Measurements from ENCODE around the gene PPP3CA. TPM values are rescaled to one million over a fixed set of nuclear protein-coding genes. Genes with fewer than 3 reads are reported as not detected.
"Not testable (repeated sequence)": the region's sequence is repeated elsewhere in the genome, so short reads cannot be mapped to it uniquely, and the experiment has no call there.

Gene PPP3CA
- total and polyA plus RNA-seq, 7 experiments from 2014 or later, result 2.9 to 30.9 (median 16.9) TPM

DNA sequence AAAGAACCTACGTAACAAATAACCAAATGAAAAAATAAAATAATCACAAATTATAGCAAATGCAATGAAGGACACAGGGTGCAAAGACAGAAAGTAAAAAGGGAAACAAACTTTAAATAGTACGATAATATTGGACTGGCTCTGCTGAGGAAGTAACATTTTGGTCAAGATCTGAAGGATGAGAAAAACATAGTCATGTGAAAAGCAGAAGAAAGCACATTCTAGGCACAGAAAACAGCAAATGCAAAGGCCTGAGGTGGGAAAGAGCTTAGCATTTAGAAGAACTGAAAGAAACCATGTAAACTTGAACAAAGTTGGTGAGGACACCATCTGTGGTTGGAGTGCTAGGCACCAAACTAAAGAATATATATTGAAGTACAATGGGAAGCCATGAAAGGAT is 111.2 kb downstream of the PPP3CA start:
- no peaks in the 10 kb centered on the region for H3K36me3 Mint-ChIP-seq
- H3K27me3 Mint-ChIP-seq, result peaks cover 0 to 3% (median 0%) of the 10 kb centered on the region in 5 donors
- ChIA-PET CTCF (no interaction called here), POLR2A (no interaction called here)
- H3K27ac Mint-ChIP-seq, result no peak overlapping the region
- no peaks in the 10 kb centered on the region for H3K9me3 ChIP-seq (ENCODE audit: control insufficient read depth in 2 of 3, low read length in 3 of 3)
- no peak overlapping the region for H3K27ac ChIP-seq (ENCODE audit: low read depth, low read length)
- peaks cover 3 to 30% (median 16%) of the 10 kb centered on the region in 7 donors for H3K4me1 Mint-ChIP-seq
- no peak for DNase-seq
- H3K36me3 ChIP-seq (ENCODE audit: control insufficient read depth in 2 of 3, insufficient read depth in 3 of 3, low read length in 3 of 3), result no peaks in the 10 kb centered on the region
- H3K4me3 ChIP-seq (ENCODE audit: low read length), result no peak overlapping the region
- H3K9me3 Mint-ChIP-seq, result no peaks in the 10 kb centered on the region
- peak; percentile 34 for ATAC-seq
- no peaks in the 10 kb centered on the region for H3K27me3 ChIP-seq (ENCODE audit: control insufficient read depth in 2 of 2, insufficient read depth in 2 of 2, low read length in 2 of 2)
- H3K4me3 Mint-ChIP-seq, result no peak overlapping the region
- intact Hi-C loops (cut with micrococcal nuclease), result no loop called here
- H3K4me1 ChIP-seq (ENCODE audit: control insufficient read depth in 2 of 2, insufficient read depth in 2 of 2, low read length in 2 of 2), result no peaks in the 10 kb centered on the region

DNA sequence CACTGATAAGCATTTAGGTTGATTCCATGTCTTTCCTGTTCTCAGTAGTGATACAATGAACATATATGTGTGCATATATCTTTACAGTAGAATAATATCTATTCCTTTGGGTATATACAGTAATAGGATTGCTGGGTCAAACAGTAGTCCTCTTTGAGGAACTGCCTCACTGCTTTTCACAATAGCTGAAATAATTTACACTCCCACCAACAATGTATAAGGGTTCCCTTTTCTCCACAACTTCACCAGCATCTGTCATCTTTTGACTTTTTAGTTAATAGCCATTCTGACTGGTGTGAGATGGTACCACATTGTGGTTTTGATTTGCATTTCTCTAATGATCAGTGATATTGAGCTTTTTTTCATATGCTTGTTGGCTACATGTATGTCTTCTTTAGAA is 113.2 kb downstream of the PPP3CA start:
- H3K4me1 ChIP-seq (ENCODE audit: control insufficient read depth in 2 of 2, insufficient read depth in 2 of 2, low read length in 2 of 2); CTCF ChIA-PET: not testable (repeated sequence)

DNA sequence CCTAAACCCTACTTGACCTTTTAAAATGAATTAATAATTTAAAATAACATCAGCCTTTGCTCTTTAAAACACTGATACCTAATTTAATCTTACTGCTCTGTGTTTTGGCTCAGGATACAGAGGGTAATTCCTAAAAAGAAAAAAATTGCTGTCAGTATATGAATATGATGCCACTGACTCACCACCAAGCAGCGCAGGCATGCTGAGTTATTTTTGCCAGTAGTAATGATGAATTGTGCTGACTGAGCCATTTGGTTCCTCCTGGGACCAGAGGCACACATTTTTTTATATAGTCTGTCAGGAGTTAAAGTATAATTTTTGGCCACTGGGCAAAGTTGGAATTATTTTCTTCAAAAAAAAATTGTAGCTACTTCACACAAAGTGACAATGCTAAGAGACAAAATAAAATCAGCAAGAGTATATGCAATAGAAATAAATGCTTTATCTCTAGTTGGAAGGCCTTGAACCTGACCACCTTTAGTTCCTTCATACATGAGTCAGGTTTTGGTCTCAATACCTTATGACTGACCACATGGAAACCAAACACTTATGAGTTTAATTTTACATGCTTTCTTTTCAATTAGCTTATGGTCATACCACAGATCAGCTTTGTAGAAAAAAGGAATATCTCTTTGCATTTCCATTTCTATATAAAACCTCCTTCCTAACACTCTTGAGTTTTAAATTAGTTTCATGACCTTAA is 115.1 kb downstream of the PPP3CA start:
- Mint-ChIP-seq H3K4me1 (peaks cover 0 to 22% (median 17%) of the 10 kb centered on the region in 7 donors), H3K4me3 (no peak overlapping the region), H3K9me3 (peaks cover 0 to 5% (median 0%) of the 10 kb centered on the region in 11 donors), H3K36me3 (peaks cover 0 to 10% (median 3%) of the 10 kb centered on the region in 5 donors), H3K27ac (peak overlapping the region in 1 of 9 donors; percentile 2), H3K27me3 (peaks cover 0 to 7% (median 0%) of the 10 kb centered on the region in 5 donors)
- CTCF ChIA-PET, result no interaction called here
- Histone ChIP-seq H3K36me3 (ENCODE audit: control insufficient read depth in 2 of 3, insufficient read depth in 3 of 3, low read length in 3 of 3) (no peaks in the 10 kb centered on the region), H3K9me3 (ENCODE audit: control insufficient read depth in 2 of 3, low read length in 3 of 3) (no peaks in the 10 kb centered on the region), H3K4me1 (ENCODE audit: control insufficient read depth in 2 of 2, insufficient read depth in 2 of 2, low read length in 2 of 2) (no peaks in the 10 kb centered on the region), H3K4me3 (ENCODE audit: low read length) (no peak overlapping the region), H3K27me3 (ENCODE audit: control insufficient read depth in 2 of 2, insufficient read depth in 2 of 2, low read length in 2 of 2) (no peaks in the 10 kb centered on the region), H3K27ac (ENCODE audit: low read depth, low read length) (no peak overlapping the region)
- DNase-seq (no peak), ATAC-seq (no peak)
- intact Hi-C loops (cut with micrococcal nuclease), result no loop called here
- POLR2A ChIA-PET, result no interaction called here

More for the DNA sequence above, 113.2 kb downstream of the PPP3CA start:
- ATAC-seq; H3K27ac Mint-ChIP-seq; H3K27me3 ChIP-seq (ENCODE audit: control insufficient read depth in 2 of 2, insufficient read depth in 2 of 2, low read length in 2 of 2); H3K9me3 Mint-ChIP-seq; DNase-seq; POLR2A ChIA-PET; H3K27ac ChIP-seq (ENCODE audit: low read depth, low read length); intact Hi-C loops (cut with micrococcal nuclease); H3K27me3 Mint-ChIP-seq; H3K36me3 ChIP-seq (ENCODE audit: control insufficient read depth in 2 of 3, insufficient read depth in 3 of 3, low read length in 3 of 3); H3K4me3 Mint-ChIP-seq; H3K4me3 ChIP-seq (ENCODE audit: low read length); H3K9me3 ChIP-seq (ENCODE audit: control insufficient read depth in 2 of 3, low read length in 3 of 3): not testable (repeated sequence)
- Mint-ChIP-seq H3K36me3 (peaks cover 0 to 10% (median 3%) of the 10 kb centered on the region in 5 donors), H3K4me1 (peaks cover 0 to 33% (median 21%) of the 10 kb centered on the region in 7 donors)

DNA sequence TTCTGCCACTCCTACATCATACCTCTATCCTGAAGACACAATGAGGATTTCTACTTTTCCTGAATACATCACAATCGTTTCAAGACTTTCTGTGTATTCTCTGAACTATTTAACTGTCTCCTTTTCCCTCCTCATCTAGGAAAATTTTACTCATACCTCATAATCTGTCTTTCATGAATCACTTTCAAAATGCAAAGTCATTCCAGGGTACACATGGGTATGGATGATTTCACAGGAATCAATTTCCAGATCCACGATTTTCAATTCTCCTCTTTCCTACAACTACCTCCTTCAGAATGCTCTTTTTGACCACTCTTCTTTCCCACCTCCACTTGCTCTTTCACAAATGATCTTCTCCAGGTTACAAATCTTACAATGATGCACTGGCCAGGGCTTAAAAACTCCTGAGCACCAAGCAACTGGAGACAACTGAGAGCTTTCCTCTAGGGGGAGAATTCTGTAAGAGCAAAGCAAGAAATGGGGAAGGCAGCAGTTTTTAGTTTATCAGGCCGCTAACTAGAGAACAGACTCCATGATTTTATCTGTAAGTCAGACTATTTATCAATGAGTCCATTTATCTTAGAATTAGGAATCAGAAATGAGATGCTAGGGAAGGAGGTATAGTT is 116.4 kb downstream of the PPP3CA start:
- intact Hi-C loops (cut with micrococcal nuclease), result no loop called here
- CTCF ChIA-PET, result no interaction called here
- DNase-seq (no peak), ATAC-seq (no peak)
- no peaks in the 10 kb centered on the region for H3K4me1 ChIP-seq (ENCODE audit: control insufficient read depth in 2 of 2, insufficient read depth in 2 of 2, low read length in 2 of 2)
- H3K4me3 ChIP-seq (ENCODE audit: low read length), result no peak overlapping the region
- no peaks in the 10 kb centered on the region for H3K9me3 ChIP-seq (ENCODE audit: control insufficient read depth in 2 of 3, low read length in 3 of 3)
- no peaks in the 10 kb centered on the region for H3K27me3 ChIP-seq (ENCODE audit: control insufficient read depth in 2 of 2, insufficient read depth in 2 of 2, low read length in 2 of 2)
- no peak overlapping the region for H3K27ac ChIP-seq (ENCODE audit: low read depth, low read length)
- peaks cover 0 to 7% (median 0%) of the 10 kb centered on the region in 5 donors for H3K27me3 Mint-ChIP-seq
- H3K4me3 Mint-ChIP-seq, result no peak overlapping the region
- POLR2A ChIA-PET, result no interaction called here
- no peaks in the 10 kb centered on the region for H3K36me3 ChIP-seq (ENCODE audit: control insufficient read depth in 2 of 3, insufficient read depth in 3 of 3, low read length in 3 of 3)
- H3K36me3 Mint-ChIP-seq, result peaks cover 0 to 10% (median 3%) of the 10 kb centered on the region in 5 donors
- H3K27ac Mint-ChIP-seq, result peak overlapping the region in 1 of 9 donors; percentile 10
- H3K9me3 Mint-ChIP-seq, result peaks cover 0 to 5% (median 0%) of the 10 kb centered on the region in 11 donors
- H3K4me1 Mint-ChIP-seq, result peaks cover 0 to 28% (median 17%) of the 10 kb centered on the region in 7 donors

DNA sequence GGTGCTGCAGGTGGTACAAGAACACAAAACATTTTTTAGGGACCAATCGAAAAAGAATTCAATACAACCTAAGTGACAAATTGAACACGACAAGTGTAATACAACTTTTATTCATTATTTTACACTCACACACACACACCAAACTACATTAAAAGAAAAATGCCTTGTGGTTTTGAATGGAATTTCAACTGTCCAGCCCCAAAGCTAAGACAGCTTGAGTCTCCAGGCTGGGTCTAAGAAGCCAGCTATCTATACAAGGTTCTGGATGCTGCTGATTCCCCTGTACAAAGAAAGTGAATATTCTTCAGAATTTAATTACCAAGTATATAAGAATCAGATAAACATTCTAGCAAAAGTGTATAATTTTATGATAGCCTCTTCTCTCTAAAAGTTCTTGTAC is 118.2 kb downstream of the PPP3CA start:
- Histone ChIP-seq H3K27me3 (ENCODE audit: control insufficient read depth in 2 of 2, insufficient read depth in 2 of 2, low read length in 2 of 2) (no peaks in the 10 kb centered on the region), H3K4me1 (ENCODE audit: control insufficient read depth in 2 of 2, insufficient read depth in 2 of 2, low read length in 2 of 2) (no peaks in the 10 kb centered on the region), H3K9me3 (ENCODE audit: control insufficient read depth in 2 of 3, low read length in 3 of 3) (no peaks in the 10 kb centered on the region), H3K4me3 (ENCODE audit: low read length) (no peak overlapping the region), H3K36me3 (ENCODE audit: control insufficient read depth in 2 of 3, insufficient read depth in 3 of 3, low read length in 3 of 3) (no peaks in the 10 kb centered on the region), H3K27ac (ENCODE audit: low read depth, low read length) (no peak overlapping the region)
- Mint-ChIP-seq H3K36me3 (peaks cover 0 to 10% (median 3%) of the 10 kb centered on the region in 5 donors), H3K27me3 (peaks cover 0 to 13% (median 0%) of the 10 kb centered on the region in 5 donors), H3K27ac (no peak overlapping the region), H3K9me3 (peaks cover 0 to 5% (median 0%) of the 10 kb centered on the region in 11 donors), H3K4me3 (no peak overlapping the region), H3K4me1 (peaks cover 2 to 37% (median 19%) of the 10 kb centered on the region in 7 donors)
- ChIA-PET POLR2A (no interaction called here), CTCF (no interaction called here)
- no peak for DNase-seq
- ATAC-seq, result no peak
- intact Hi-C loops (cut with micrococcal nuclease), result no loop called here

DNA sequence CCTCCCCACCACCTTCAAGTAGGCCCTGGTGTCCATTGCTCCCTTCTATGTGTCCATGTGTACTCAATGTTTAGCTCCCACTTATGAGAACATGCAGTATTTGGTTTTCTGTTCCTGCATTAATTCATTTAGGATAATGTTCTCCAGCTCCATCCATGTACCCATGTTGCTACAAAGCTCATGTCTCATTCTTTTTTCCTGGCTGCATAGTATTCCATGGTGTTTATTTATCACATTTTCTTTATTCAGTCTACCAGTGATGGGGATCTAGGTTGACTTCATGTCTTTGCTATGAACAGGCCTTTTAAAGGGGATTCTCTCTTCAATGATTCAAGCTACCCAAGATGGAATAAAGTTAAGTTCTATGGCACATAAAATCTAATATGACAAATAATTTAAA is 119.6 kb downstream of the PPP3CA start:
- Histone ChIP-seq H3K27me3 (ENCODE audit: control insufficient read depth in 2 of 2, insufficient read depth in 2 of 2, low read length in 2 of 2) (no peaks in the 10 kb centered on the region), H3K27ac (ENCODE audit: low read depth, low read length) (no peak overlapping the region), H3K4me3 (ENCODE audit: low read length) (no peak overlapping the region), H3K9me3 (ENCODE audit: control insufficient read depth in 2 of 3, low read length in 3 of 3) (no peaks in the 10 kb centered on the region), H3K36me3 (ENCODE audit: control insufficient read depth in 2 of 3, insufficient read depth in 3 of 3, low read length in 3 of 3) (no peaks in the 10 kb centered on the region), H3K4me1 (ENCODE audit: control insufficient read depth in 2 of 2, insufficient read depth in 2 of 2, low read length in 2 of 2) (no peaks in the 10 kb centered on the region)
- peaks cover 0 to 5% (median 0%) of the 10 kb centered on the region in 11 donors for H3K9me3 Mint-ChIP-seq
- ATAC-seq (no peak), DNase-seq (no peak)
- intact Hi-C loops (cut with micrococcal nuclease), result no loop called here
- ChIA-PET POLR2A (no interaction called here), CTCF (interaction anchor here (0.7 kb wide), 1 partner anchor 13 kb away, joined by 3 read pairs; no protein-coding TSS in a partner anchor)
- peaks cover 0 to 10% (median 3%) of the 10 kb centered on the region in 5 donors for H3K36me3 Mint-ChIP-seq
- H3K4me1 Mint-ChIP-seq, result peaks cover 2 to 51% (median 28%) of the 10 kb centered on the region in 7 donors
- H3K4me3 Mint-ChIP-seq, result no peak overlapping the region
- no peak overlapping the region for H3K27ac Mint-ChIP-seq
- peaks cover 0 to 15% (median 0%) of the 10 kb centered on the region in 5 donors for H3K27me3 Mint-ChIP-seq

All from naive thymus-derived CD4-positive, alpha-beta T cell (primary cell).